SU-DHL-6 (cell line): Measurements from ENCODE around the gene ARV1.

Experiments used
- CTCF ChIP-seq: fragments of 200-600 bp; sonication (generic); IDR thresholded peaks from one replicate; pipeline ENCODE4 v1.5.1; 2017; ENCODE audit warnings: antibody characterized with exemption, mild to moderate bottlenecking, low read length, moderate library complexity; ENCODE audit not compliant: insufficient read depth, poor library complexity, severe bottlenecking
- EZH2phosphoT487 ChIP-seq: fragments of 200-600 bp; sonication (generic), shearing (Covaris generic); conservative IDR thresholded peaks from 2 replicates; pipeline ENCODE4 v1.6.1; 2018; ENCODE audit warnings: mild to moderate bottlenecking, antibody characterized with exemption, low read length, moderate library complexity, mixed read lengths

GRCh38 chr1:231049121-231049979 is 70.5 kb downstream of the ARV1 start:
- TF ChIP-seq CTCF (no peak), EZH2phosphoT487 (no peak)
